T-helper 9 cell (primary cell): Measurements from ENCODE around the gene TRIM39.

Source experiments
- DNase-seq: peaks from one replicate; pipeline ENCODE4 v3.0.0-alpha.2; 2020

TRIM39 gene

DNA sequence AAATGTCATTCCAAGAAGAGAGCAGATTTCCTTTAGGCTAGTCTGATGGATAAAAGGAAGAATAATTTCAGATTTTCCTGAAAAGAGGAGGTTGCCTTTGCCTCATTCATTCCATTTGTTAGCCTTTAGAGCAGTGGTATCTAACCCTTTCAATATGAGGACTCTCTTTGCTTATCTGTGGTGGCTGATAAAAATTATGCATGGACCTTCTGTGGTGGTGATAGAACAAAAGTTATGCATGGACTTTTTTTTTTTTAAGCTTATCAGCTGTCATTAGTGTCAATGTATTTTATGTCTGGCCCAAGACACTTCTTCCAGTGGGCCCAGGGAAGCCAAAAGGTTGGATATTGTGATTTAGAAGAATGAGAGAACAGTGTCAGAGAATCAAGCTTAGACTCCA lies 1.7 kb downstream of the TRIM39 start:
- DNase-seq: no peak

DNA sequence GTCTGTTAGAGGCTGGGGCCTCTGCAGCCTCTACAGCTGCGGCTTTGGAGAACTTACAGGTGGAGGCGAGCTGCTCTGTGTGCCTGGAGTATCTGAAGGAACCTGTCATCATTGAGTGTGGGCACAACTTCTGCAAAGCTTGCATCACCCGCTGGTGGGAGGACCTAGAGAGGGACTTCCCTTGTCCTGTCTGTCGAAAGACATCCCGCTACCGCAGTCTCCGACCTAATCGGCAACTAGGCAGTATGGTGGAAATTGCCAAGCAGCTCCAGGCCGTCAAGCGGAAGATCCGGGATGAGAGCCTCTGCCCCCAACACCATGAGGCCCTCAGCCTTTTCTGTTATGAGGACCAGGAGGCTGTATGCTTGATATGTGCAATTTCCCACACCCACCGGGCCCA lies 2.6 kb downstream of the TRIM39 start:
- no peak for DNase-seq

DNA sequence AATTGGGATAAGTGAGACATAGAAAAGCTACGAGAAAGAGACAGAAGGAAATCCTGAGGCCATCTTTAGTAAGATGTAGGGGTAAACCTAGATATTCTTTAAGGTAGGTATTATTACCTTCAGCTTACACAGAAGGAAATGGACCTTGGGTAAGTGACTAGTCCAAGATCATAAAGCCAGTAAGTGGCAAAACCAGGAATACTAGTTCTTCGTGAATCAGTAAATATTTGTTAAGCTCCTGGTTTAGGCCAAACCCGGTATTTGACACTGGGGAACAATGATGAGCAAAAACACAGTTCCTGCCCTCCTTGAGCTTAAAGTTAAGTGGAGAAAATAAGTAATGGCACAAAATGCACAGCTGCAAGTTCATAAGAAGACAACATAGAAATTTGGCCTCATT lies 5.3 kb downstream of the TRIM39 start:
- no peak for DNase-seq

DNA sequence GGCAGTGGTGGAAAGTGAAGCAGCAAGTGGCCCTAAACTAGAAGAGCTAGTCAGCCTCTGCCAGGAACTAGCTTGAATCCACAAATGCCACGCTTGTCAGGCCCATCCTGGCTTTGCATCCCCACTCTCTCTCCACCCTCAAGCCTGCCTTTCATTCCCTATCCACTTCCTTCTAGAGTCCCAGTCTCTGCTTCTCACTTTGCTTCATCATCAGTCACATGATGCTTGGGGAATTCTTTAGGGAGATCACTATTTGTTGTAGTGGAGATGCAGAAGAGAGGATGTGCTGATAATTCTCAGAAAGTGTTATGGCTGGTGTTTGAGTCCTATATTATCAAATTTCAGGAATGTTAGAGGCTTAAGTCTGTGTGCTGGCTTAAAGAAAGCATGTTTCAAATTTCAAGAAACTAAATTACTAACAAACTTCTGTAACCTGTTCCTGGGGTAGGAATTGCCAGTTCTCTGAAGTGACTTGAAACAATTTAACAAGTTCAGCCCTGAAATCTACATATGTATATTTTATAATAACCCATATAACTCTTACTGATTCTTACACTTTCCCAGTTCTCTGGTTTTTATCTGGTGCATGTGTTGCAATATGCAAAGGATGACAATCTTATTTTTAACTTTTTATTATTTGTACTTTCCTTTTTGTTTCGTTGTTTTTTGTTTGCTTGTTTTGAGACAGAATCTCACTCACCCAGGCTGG lies 7.5 kb downstream of the TRIM39 start:
- DNase-seq: no peak

DNA sequence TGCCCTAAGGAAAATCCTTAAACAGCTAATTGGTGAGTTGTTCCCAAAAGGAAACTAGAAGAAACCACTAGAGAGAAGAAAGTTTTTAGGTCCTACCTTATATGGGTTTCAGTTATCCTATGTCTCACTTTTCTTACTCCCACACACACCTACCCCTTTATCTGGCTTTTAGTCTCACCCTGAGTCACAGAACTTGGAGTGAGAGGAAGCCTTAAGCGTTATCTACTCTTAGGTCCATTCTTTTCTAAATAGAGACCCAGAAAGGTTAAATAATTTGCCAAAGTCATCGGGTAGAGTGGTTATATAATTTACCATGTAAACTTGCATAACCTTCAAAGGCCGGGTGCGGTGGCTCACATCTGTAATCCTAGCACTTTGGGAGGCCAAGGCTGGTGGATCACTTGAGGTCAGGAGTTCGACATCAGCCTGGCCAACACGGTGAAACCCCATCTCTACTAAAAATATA lies 13.9 kb downstream of the TRIM39 start:
- no peak for DNase-seq

DNA sequence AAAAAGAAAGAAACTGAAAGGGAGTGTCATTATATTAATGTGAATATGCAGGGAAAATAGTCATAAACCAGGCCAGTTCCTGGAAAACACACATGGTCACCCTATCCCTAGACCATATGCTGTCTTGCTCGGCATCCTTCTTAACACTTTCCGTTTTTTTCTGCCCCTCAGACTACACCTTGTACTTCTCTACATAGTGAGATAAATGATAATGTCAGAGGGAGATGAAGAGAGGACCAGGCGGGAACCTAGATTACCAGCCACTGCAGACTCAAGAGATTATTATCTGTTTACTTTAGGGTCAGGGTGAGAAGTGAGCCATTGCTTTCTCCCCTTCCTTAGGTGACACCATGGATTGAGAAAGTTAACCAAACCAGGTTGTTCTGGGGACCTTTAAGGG lies 14.5 kb downstream of the TRIM39 start:
- DNase-seq: no peak

DNA sequence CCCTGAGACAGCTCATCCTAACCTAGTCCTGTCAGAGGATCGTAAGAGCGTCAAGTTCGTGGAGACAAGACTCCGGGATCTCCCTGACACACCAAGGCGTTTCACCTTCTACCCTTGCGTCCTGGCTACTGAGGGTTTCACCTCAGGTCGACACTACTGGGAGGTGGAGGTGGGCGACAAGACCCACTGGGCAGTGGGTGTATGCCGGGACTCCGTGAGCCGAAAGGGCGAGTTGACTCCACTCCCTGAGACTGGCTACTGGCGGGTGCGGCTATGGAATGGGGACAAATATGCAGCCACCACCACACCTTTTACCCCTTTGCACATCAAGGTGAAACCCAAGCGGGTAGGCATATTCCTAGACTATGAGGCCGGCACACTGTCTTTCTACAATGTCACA lies 15.0 kb downstream of the TRIM39 start:
- no peak for DNase-seq

DNA sequence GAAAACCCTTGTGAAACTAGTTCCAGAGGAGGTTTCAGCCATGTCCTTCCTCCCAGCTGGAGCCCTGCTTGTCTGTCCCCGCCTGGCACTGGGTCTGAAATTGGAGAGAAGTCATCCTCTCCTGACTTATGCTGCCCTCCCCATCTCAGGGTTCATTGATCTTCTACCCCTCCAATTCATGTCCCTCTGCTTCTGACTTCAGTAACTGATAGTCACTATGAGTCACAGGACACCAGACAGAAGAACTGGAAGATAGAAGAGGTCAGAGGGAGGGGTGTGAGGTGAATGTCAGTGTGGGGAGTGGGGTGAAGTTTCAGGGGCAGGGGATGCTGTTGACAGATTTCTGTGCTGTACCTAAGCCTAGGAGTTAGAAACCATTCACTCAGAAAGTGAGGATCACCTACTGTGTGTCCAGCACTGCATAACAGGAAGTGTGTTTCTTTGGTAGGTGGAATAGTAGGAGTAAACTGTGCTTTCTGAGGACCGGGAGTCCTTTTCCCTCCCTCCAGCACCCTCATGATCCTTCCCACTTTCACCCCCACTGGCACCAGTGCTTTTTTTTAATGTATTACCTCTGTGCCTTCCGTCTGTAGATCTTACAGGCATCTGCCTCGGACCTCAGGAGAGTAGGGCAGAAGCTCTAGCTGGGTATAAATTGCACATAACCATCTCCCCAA lies 17.6 kb downstream of the TRIM39 start:
- DNase-seq: no peak

DNA sequence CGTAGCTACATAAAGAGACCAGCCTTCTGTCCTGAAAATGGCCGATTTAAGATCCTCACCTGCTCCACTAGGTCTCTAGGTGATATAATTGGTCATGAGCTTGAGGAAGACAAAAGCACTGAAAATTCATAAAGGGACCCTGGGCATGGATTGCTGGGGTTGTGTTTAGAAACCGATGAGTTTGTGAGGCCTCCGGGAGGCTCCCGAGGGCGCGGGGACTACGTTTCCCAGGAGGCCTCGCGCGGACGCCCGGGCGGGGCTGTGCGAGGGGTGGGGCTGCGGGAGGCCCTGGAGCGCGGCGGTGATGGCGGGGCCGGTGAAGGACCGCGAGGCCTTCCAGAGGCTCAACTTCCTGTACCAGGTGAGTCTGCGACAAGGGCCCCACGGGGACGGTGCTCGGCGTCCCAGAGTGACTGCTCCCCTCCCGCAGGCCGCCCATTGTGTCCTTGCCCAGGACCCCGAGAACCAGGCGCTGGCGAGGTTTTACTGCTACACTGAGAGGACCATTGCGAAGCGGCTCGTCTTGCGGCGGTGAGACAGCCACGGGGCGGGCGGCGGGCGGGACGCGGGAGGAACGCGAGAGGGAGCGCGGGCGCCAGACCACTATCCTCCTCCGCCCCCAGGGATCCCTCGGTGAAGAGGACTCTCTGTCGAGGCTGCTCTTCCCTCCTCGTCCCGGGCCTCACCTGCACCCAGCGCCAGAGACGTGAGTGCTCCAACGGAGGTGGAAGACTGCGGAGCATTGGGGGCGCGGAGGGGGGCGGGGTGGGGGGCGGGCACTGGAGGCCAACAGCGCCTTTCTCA lies 18.3 kb downstream of the TRIM39 start, which contains the start of gene RPP21:
TSS of gene RPP21 (plus strand) at position 289 of the 804 bp plus-strand sequence. CDS start at position 305, 16 bp downstream.
- DNase-seq: peak; percentile 79

DNA sequence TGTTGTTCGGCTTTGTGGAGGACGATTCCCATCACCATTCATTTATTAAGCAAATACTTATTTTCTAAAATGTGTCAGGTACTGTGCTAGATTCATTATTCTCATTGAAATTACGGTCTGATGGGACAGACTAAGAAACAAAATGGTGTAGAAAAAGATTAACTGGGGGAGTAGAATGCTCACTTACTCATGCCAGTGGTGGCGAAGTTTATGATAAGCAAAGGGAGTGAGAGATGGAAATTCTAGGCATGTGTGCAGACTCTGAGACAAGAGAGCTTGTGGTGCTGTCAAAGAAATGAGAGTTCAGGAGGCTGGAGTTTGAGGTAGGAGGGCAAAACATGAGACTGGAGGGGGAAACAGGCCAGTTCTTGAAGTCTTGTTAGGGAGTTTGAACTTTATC lies 19.1 kb downstream of the TRIM39 start:
- DNase-seq: no peak

DNA sequence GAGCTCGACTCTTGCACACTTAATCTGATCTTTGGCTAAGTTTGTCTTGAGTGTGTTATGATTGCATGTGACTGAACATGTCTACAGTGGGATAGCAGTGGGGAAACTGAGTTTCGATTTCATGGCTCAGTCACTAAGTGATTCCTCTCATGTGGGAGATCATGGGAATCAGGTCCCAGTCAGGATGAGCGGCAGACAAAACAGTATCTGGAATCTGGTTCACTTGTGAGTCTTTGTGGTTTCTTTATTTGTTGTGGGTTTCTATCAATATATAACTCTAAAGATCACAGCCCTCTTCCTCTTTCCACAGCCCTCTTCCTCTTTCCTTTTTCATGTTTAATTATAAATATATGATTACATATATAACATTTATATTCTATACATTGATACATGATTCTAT lies 22.2 kb downstream of the TRIM39 start:
- no peak for DNase-seq

DNA sequence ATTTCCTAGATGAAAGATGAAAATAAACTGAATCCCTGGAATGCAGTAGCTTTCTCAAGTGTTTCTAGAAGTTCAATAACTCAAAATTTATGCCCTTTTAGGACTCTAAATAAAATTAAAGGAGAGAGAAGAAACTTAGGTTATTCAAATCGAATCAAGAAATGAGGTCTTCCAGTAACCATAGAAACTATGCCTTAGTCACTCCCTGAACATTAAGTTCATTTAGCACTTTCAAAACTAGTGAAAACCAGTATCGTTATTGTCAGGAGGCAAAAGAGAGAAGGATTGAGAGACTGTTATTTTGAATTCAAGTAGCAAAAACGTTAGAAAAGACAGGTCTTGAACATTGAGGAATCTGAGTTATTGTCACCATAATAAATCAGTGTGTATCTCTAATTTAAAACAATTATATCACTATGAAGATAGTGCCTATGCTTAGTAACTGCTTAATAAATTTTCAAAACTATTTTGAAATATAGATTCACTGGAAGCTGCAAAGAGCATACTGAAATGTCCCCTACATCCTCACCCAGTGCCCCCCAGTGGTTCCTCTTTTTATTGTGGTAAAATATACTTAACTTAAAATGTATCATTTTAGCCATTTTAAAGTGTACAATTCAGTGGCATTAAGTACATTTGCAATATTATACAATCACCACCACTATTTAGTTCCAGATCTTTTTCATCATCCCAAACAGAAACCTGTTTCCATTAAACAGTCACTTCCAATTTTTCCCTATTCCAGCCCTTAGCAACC lies 22.9 kb downstream of the TRIM39 start:
- DNase-seq: no peak

DNA sequence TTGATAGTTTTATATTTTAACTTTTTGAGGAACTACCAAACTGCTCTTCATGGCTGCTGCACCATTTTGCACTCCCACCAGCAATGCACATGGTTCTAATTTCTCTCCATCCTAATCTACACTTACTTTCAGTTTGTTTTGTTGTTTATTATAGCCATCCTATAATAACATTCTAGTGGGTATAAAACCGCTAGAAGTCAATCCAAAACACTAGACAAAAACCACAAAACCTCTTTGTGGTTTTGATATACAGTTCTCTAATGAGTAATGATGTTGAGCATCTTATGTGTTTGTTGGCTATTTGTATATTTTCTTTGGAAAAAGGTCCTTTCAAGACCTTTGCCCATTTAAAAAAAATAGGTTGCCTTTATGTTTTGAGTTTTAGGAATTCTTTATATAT lies 23.8 kb downstream of the TRIM39 start:
- no peak for DNase-seq

DNA sequence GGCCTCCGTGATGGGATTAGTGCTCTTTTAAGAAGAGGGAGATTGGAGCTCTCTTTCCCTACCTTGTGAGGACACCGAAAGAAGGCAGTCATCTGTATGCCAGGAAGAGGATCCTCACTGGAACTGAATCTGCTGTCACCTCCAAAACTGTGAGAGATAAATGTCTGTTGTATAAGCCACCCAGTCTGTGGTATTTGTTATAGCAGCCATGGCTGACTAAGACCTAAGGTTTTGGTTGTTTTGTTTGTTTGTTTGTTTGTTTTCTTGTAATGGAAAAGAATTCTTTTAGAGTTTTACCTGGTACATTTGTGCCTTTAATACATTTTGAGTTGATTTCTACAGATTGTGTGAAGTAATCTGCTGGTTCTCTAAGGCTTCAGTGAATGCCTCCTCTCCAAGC lies 25.8 kb downstream of the TRIM39 start:
- DNase-seq: no peak

DNA sequence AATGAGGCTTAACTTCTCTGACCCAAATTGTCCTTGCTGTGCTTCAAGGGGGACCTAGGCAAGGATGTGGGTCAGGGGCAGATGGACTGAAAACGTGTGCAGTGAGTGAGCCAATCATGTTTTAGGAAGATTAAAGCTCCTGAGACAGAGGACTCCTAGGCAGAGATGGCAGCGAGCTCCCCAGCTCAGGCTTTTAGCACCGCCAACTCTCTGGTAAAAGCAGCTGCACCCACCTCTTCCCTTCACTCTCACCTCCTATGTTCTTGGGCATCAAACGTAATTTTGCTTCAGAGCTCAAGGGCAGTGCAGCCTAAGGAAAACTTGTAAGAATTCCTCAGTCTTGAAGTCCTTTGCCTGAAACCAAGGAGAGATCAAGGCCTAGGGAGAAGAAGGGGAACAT lies 28.6 kb downstream of the TRIM39 start:
- DNase-seq: no peak

DNA sequence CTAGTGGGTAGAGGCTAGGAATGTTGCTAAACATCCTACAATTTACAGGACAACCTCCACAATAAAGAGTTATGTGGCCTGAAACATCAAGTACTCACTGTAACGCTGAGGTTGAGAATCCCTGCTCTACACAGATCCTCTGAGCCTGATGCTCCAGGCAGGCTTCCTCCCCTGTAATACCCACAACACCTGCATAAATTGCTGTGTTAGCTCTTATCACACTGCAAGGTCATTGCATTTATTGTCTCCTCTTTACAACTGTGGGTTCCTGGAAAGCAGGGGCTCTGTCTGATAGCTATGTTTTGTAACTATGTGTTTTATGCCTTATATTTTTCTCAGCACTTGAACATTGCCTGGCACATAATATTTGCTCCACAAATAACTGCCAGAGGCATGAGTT lies 29.8 kb downstream of the TRIM39 start:
- no peak for DNase-seq

DNA sequence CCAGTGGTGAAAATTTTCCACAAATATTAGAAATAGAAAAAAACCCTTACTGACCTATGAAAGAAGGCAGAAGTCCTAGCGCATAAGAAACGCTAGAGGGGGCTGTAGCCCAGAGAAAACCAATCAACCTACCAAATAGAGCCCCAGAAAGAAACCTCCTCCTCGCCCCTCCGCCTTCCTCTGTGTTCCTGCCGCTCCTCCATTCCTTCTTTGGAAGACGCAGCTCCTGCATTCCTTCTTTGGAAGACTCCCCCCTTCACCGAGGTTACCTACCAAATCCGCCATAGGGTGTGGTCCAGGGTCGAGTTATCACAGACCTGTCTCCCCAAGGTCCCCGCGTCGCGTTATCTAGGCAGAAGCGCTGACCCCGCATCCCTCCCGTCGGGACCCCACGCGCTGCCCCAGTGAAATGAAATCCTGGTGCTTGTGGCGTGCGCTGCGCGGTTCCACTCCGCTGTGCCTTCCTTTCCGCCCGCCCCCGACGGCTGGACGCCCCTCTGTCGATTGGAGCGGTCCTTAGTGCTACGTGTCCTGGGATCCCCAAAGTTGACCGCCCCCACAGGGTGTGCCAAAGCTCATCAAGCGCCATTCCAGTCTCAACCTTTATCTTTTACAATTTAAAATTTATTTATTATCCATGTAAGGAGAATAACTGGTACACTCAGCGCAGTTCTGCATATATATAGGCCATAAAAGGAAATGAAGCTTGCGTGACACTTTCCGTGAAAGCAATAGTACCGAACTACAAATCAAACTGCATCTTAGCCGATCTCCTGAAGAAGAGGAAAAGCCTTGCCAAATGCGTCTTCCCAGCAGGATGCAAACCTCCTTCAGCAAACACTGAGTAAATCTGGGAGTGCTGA lies 31.2 kb downstream of the TRIM39 start:
- peak; percentile 35 for DNase-seq

DNA sequence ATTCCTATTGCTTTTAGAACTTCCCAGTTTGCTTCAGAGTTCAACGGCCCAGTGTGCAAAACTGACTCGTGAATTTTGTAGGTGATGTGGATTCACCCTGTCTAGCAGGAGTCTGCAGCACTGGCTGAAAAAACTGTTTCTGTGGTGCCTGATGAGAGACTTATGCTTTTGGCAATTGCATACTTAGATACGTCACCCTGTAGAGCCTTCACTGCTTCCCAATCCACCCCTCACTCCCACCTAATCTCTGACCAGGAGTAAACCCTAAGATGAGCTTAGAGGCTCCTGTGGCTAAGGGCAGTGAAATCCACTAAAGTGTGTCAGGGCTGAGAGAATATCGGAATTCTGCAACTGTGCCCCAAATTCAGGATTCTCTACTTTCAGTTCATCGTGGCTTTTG lies 32.5 kb downstream of the TRIM39 start:
- DNase-seq: no peak

DNA sequence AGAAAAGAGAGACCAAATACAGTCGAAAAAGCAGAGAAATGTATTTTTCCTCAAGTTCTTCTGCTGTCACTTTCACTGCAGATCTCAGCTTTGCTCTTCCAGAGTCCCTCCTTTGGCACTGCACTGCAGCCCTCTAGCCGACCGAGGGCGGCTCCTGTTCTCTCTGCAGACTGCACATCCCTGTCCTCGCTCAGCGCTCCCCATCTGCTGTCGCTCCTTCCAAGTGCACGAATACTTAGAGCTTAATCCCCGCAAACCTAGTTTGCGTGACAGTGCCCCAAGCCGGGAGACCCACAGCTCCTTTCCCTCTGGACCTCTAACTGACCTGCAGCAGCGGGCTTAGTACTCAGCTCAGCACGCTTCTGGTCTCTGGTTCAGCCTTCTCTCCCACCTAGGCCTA lies 33.4 kb downstream of the TRIM39 start:
- DNase-seq: no peak

DNA sequence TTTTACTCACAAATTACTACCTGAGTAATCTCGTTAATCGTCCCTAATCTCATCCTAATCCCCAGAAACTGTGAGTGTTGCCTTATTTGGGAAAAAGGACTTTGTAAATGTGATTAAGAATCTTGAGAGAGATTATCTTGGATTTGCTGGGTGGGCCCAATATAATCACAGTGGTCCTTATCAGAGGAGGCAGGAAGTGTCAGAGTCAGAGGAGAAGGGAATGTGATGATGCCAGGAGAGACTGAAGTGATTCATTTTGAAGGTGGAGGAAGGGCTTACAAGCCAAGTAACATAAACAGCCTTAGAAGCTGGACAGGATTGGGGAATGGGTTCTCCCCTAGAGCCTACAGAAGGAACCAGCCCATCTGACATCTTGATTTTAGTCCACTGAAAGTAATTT lies 34.9 kb downstream of the TRIM39 start:
- DNase-seq: no peak

DNA sequence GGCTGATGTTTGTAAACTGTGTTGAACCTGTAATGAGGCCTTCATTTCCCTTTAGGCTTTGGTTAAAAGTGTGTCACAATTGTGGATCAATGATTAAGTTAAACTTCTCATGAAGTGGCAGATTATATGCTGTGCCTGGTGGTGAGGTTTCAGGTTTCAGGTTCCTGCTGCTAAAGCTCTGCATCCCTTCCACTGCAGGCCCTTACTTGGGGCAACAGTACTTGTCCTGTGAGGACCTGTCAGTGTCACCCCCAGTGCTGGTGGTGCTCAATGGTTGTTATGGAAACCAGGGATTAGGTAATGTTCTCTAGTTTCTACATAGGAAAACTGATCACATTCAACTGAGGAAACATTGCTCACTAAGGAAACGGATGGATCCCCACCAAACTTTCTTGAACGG lies 36.7 kb downstream of the TRIM39 start:
- no peak for DNase-seq

DNA sequence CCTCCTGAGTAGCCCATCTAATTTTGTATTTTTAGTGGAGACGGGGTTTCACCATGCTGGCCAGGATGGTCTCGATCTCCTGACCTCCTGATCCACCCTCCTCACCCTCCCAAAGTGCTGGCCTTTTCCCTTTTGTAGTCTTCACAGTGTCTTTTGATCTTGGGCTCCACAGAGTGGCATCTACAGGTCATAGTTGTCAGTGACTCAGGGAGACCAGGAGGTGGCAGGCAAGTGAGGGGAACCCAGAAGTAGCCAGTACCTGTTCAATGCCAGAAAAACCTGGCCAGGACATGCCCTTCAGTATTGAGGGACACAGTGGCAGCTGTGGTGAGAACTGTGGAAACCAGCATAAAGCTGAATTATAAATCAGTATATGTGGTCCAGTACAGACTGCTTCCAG lies 37.9 kb downstream of the TRIM39 start:
- no peak for DNase-seq
